NB4 (cell line): ENCODE data around the gene ENTPD5.

Experiments used
- MYC ChIP-seq: IDR thresholded peaks from 2 replicates; pipeline ENCODE4 v1.6.1; 2011; ENCODE audit warnings: low read depth, low read length
- POLR2A ChIP-seq: IDR thresholded peaks from 2 replicates; pipeline ENCODE4 v1.6.1; 2011; ENCODE audit warnings: mild to moderate bottlenecking; ENCODE audit not compliant: insufficient read length; ENCODE audit errors: extremely low read depth
- TF ChIP-seq, protein P1 (sequence below): IDR thresholded peaks from one replicate; pipeline ENCODE4 v1.5.1; 2012; ENCODE audit warnings: low read depth, low read length
- TF ChIP-seq, protein P2 (sequence below): IDR thresholded peaks from 2 replicates; pipeline ENCODE4 v1.6.1; 2011; ENCODE audit warnings: low read depth, low read length

DNA sequence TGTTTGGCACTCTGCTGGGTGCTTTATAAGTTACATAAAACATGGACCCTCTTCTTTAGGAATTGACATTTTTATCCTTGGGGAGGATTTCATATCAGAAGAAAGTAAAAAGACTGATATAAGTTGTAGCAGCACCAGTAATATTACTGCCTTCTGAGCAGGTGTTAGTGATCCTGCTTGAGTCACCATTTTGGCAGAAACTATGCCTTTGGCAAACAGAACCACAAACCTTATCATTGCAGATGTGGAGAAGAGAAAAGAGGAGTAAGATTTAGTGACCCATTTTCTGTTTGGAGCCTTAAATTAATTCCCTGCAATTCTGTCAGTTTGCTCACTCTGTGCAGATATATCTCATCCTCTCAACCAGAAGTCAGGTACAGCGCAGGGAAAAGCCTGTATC is 109.4 kb downstream of the ENTPD5 start:
- TF ChIP-seq, protein P1, sequence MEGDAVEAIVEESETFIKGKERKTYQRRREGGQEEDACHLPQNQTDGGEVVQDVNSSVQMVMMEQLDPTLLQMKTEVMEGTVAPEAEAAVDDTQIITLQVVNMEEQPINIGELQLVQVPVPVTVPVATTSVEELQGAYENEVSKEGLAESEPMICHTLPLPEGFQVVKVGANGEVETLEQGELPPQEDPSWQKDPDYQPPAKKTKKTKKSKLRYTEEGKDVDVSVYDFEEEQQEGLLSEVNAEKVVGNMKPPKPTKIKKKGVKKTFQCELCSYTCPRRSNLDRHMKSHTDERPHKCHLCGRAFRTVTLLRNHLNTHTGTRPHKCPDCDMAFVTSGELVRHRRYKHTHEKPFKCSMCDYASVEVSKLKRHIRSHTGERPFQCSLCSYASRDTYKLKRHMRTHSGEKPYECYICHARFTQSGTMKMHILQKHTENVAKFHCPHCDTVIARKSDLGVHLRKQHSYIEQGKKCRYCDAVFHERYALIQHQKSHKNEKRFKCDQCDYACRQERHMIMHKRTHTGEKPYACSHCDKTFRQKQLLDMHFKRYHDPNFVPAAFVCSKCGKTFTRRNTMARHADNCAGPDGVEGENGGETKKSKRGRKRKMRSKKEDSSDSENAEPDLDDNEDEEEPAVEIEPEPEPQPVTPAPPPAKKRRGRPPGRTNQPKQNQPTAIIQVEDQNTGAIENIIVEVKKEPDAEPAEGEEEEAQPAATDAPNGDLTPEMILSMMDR = no peak
- no peak for TF ChIP-seq POLR2A
- TF ChIP-seq, protein P2, sequence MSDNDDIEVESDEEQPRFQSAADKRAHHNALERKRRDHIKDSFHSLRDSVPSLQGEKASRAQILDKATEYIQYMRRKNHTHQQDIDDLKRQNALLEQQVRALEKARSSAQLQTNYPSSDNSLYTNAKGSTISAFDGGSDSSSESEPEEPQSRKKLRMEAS = no peak
- no peak for TF ChIP-seq MYC
